ENCODE data around the gene SERPING1.
"Not testable (repeated sequence)": the region's sequence is repeated elsewhere in the genome, so short reads cannot be mapped to it uniquely, and the experiment has no call there.

SERPING1 gene

GRCh38 chr11:57638811-57639320, 41.4 kb downstream of the SERPING1 start:
- no peak for DNase-seq

GRCh38 chr11:57639321-57640067, 42.0 kb downstream of the SERPING1 start:
- no peak for DNase-seq

- DNase-seq = no peak
These were observed 42.7 kb downstream of the SERPING1 start for GRCh38 chr11:57640068-57640800.

GRCh38 chr11:57641011-57641807, 43.7 kb downstream of the SERPING1 start:
- DNase-seq = no peak

GRCh38 chr11:57643802-57644201, 46.3 kb downstream of the SERPING1 start:
- DNase-seq = no peak

- DNase-seq = peak; percentile 8
These were observed 47.5 kb downstream of the SERPING1 start for GRCh38 chr11:57644748-57645688.

GRCh38 chr11:57645689-57646085, 48.2 kb downstream of the SERPING1 start:
- DNase-seq = no peak

GRCh38 chr11:57646194-57646798, 48.8 kb downstream of the SERPING1 start:
- no peak for DNase-seq

GRCh38 chr11:57646799-57647303, 49.4 kb downstream of the SERPING1 start:
- DNase-seq = no peak

- no peak for DNase-seq
These were observed 49.9 kb downstream of the SERPING1 start for GRCh38 chr11:57647372-57647771.

GRCh38 chr11:57647960-57648800, 50.7 kb downstream of the SERPING1 start:
- DNase-seq = no peak

- no peak for DNase-seq
These were observed 51.6 kb downstream of the SERPING1 start for GRCh38 chr11:57648801-57649735.

GRCh38 chr11:57649826-57650738, 52.6 kb downstream of the SERPING1 start, which contains the start of gene YPEL4:
YPEL4 (minus strand) TSS chr11:57649912; CDS start chr11:57647107, 2,805 bp downstream.
- DNase-seq = no peak

GRCh38 chr11:57650739-57651090, 53.2 kb downstream of the SERPING1 start:
- no peak for DNase-seq

- DNase-seq = no peak
These were observed 53.9 kb downstream of the SERPING1 start for GRCh38 chr11:57651408-57651807.

GRCh38 chr11:57652230-57652629, 54.7 kb downstream of the SERPING1 start:
- DNase-seq = not testable (repeated sequence)

- no peak for DNase-seq
These were observed 55.2 kb downstream of the SERPING1 start for GRCh38 chr11:57652662-57653061.

GRCh38 chr11:57653163-57653562, 55.7 kb downstream of the SERPING1 start:
- no peak for DNase-seq

All from SHP77 treated with DMSO at 0.1 percent for 48 hours (cell line).